HL-60 (cell line): ENCODE results near the gene LPAR2.

Experiments used
- DNase-seq, 2 experiments: peaks; one replicate each; pipeline ENCODE4 v3.0.0-alpha.2; 2010 to 2020; ENCODE audit warnings: low read depth in 1 of 2, low spot score in 1 of 2
- H3K27ac ChIP-seq: fragments of 250-450 bp; sonication (Bioruptor Pico); replicated peaks from 2 replicates; pipeline ENCODE4 v1.5.1; 2020; ENCODE audit warnings: mild to moderate bottlenecking, moderate library complexity
- H3K27me3 ChIP-seq: fragments of 250-450 bp; sonication (Bioruptor Pico); 2 replicates; pipeline ENCODE4 v1.5.1; 2021; ENCODE audit warnings: mild to moderate bottlenecking, moderate library complexity; ENCODE audit not compliant: insufficient read depth, poor library complexity, severe bottlenecking
- H3K4me3 ChIP-seq: replicated peaks from 2 replicates; pipeline ENCODE4 v1.5.1; 2011; ENCODE audit warnings: mild to moderate bottlenecking, control low read depth, low read length; ENCODE audit not compliant: insufficient read depth
- CTCF ChIP-seq: IDR thresholded peaks from one replicate; pipeline ENCODE4 v1.5.1; 2011; ENCODE audit warnings: low read length, control low read depth, inconsistent platforms; ENCODE audit not compliant: insufficient read depth
- GABPA ChIP-seq: IDR thresholded peaks from 2 replicates; pipeline ENCODE4 v1.6.1; 2012; ENCODE audit warnings: low read depth
- POLR2AphosphoS5 ChIP-seq: IDR thresholded peaks from 2 replicates; pipeline ENCODE4 v1.6.1; 2012; ENCODE audit warnings: low read depth
- REST ChIP-seq: IDR thresholded peaks from 2 replicates; pipeline ENCODE4 v1.6.1; 2012; ENCODE audit warnings: low read depth; ENCODE audit not compliant: insufficient replicate concordance
- SPI1 ChIP-seq: IDR thresholded peaks from 2 replicates; pipeline ENCODE4 v1.6.1; 2012; ENCODE audit warnings: low read depth, mild to moderate bottlenecking, borderline replicate concordance

LPAR2 gene

DNA sequence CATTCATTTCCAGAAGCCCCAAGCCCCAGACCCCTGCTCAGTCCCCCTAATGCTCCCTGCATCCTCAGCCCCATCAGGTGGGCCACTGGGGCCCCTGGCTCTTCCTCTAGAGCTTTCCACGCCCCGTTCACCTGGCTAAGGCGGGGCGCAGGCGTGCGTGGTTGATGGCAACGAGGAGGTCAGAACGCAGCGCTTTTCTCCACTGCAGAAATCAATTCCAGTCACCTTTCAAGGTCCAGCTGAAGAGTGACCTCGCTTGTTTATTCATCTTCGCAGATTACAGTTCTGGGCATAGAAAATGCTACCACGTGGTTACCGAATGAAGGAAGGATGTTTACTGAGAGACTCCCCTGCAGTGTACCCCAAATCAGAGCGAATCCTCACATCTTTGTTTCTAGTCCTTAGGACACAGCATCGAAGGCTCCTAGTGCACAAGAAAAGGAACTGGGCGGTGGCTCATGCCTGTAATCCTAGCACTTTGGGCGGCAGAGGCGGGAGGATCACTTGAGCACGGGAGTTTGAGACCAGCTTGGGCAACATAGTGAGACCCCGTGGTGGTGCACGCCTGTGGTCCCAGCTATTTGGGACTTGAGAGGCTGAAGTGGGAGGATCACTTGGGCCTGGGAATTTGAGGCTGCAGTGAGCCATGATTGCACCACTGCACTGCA, 8.7 kb downstream of the LPAR2 start:
- no peak for DNase-seq

GRCh38 chr19:19618219-19619051, 9.6 kb downstream of the LPAR2 start, which contains the start of gene PBX4:
PBX4 (minus strand) TSS chr19:19618687; CDS start chr19:19618629, 58 bp downstream.
- Histone ChIP-seq H3K27ac (no peak within 1 kb of the TSS), H3K4me3 (peak within 1 kb of the TSS; percentile 20), H3K27me3 (no peaks in the 10 kb centered on the region)
- peak; percentile 91 to 96 for DNase-seq
- TF ChIP-seq CTCF, result no peak
- no peak for TF ChIP-seq POLR2AphosphoS5
- no peak for TF ChIP-seq REST
- no peak for TF ChIP-seq GABPA
- no peak for TF ChIP-seq SPI1

More for the DNA sequence above, 8.7 kb downstream of the LPAR2 start:
- no peak overlapping the region for H3K27ac ChIP-seq
- no peak overlapping the region for H3K4me3 ChIP-seq
- TF ChIP-seq GABPA (no peak), SPI1 (no peak), CTCF (no peak), POLR2AphosphoS5 (no peak), REST (no peak)
- H3K27me3 ChIP-seq, result no peaks in the 10 kb centered on the region

DNA sequence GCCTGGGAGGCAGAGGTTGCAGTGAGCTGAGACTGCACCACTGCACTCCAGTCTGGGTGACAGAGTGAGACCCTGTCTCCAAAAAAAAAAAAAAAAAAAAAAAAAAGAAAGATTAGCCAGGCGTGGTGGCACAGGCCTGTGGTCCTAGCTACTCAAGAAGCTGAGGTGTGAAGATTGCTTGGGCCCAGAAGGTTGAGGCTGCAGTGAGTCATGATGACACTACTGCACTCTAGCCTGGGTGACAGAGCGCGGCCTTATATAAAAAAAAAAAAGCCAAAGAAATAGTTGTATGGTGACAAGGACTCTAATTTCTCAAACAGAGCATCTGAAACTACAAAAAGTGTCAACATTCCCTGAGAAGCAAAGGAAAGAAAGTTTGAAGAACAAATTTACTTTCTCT, 12.9 kb downstream of the LPAR2 start:
- DNase-seq, result no peak
- Histone ChIP-seq H3K4me3 (no peak overlapping the region), H3K27ac (no peak overlapping the region), H3K27me3 (no peaks in the 10 kb centered on the region)
- TF ChIP-seq GABPA (no peak), POLR2AphosphoS5 (no peak), CTCF (no peak), SPI1 (no peak), REST (no peak)
